Measurements from ENCODE around the gene TNFSF12. TPM values are rescaled to one million over a fixed set of nuclear protein-coding genes. Genes with fewer than 3 reads are reported as not detected.

Gene TNFSF12
- total RNA-seq, 1 experiment from 2014 or later: 8.1 TPM

DNA sequence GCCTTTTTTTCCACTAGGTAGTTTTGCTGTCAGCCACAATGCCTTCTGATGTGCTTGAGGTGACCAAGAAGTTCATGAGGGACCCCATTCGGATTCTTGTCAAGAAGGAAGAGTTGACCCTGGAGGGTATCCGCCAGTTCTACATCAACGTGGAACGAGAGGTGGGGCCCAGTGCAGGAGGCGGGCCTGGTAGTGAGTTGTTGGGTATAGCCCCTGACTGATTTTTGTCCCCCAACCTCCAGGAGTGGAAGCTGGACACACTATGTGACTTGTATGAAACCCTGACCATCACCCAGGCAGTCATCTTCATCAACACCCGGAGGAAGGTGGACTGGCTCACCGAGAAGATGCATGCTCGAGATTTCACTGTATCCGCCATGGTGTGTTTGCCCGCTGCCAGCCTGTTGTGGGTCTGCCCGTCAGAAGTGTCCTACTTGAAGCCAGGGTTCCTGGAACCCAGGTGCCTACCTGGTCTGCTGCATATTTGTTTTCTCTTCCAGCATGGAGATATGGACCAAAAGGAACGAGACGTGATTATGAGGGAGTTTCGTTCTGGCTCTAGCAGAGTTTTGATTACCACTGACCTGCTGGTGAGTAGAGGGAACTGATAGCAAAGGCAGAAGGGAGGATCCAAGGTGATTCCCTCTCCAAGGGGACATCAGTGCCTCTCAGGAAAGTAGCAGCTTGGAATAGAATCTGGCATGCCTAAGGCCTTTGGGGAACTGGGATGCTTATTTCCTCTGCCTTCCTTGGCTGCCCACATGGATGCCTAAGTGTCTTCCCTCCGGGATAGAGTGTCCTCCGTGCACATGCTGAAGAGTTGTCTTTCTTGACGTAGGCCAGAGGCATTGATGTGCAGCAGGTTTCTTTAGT, 28.7 kb downstream of the TNFSF12 start:
- no peak overlapping the region for H3K4me3 Mint-ChIP-seq
- H3K4me1 Mint-ChIP-seq: peaks cover 64% of the 10 kb centered on the region

DNA sequence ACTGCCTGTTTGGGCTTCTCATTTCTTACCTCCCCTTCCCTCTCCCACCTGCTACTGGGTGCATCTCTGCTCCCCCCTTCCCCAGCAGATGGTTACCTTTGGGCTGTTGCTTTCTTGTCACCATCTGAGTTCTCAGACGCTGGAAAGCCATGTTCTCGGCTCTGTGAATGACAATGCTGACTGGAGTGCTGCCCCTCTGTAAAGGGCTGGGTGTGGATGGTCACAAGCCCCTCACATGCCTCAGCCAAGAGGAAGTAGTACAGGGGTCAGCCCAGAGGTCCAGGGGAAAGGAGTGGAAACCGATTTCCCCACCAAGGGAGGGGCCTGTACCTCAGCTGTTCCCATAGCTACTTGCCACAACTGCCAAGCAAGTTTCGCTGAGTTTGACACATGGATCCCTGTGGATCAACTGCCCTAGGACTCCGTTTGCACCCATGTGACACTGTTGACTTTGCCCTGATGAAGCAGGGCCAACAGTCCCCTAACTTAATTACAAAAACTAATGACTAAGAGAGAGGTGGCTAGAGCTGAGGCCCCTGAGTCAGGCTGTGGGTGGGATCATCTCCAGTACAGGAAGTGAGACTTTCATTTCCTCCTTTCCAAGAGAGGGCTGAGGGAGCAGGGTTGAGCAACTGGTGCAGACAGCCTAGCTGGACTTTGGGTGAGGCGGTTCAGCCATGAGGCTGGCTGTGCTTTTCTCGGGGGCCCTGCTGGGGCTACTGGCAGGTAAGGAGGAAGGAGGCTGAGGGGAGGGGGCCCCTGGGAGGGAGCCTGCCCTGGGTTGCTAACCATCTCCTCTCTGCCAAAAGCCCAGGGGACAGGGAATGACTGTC, 30.4 kb downstream of the TNFSF12 start, which contains the start of gene CD68:
Gene CD68, plus strand, starts transcription at position 638 of the 833 bp plus-strand sequence. Its CDS starts 40 bp downstream, at position 678.
- Mint-ChIP-seq H3K27ac (peak within 1 kb of the TSS; percentile 96), H3K4me3 (no peak within 1 kb of the TSS), H3K4me1 (peaks cover 64% of the 10 kb centered on the region), H3K27me3 (ENCODE audit: low read depth) (no peaks in the 10 kb centered on the region), H3K9me3 (no peaks in the 10 kb centered on the region), H3K36me3 (peaks cover 49% of the 10 kb centered on the region)
- POLR2A ChIA-PET: interaction anchor here (0.6 to 2.6 kb wide), 3 partner anchors 11 to 108 kb away, joined by 4 to 17 read pairs (median 12); partner anchors contain the start of genes SOX15, TP53 and WRAP53
- CTCF ChIA-PET: interaction anchor here (0.6 to 4.3 kb wide), 6 partner anchors 8 to 125 kb away, joined by 3 to 36 read pairs (median 7); partner anchors contain the start of genes SOX15, TP53 and WRAP53
- peak; percentile 50 for ATAC-seq
- DNase-seq (ENCODE audit: low spot score): no peak
- TF ChIP-seq, protein P1, sequence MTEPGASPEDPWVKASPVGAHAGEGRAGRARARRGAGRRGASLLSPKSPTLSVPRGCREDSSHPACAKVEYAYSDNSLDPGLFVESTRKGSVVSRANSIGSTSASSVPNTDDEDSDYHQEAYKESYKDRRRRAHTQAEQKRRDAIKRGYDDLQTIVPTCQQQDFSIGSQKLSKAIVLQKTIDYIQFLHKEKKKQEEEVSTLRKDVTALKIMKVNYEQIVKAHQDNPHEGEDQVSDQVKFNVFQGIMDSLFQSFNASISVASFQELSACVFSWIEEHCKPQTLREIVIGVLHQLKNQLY (CRISPR knock-in tag; IDR thresholded peaks at IDR 0.05): no peak
- no peak for TF ChIP-seq SMAD4 (CRISPR knock-in tag; IDR thresholded peaks at IDR 0.05)
- TF ChIP-seq, protein P2, sequence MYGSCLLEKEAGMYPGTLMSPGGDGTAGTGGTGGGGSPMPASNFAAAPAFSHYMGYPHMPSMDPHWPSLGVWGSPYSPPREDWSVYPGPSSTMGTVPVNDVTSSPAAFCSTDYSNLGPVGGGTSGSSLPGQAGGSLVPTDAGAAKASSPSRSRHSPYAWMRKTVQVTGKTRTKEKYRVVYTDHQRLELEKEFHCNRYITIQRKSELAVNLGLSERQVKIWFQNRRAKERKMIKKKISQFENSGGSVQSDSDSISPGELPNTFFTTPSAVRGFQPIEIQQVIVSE (CRISPR knock-in tag; IDR thresholded peaks at IDR 0.05; ENCODE audit: borderline replicate concordance): 0 out of 2 replicates have a peak, but pooled peaks have one; percentile 55
- TF ChIP-seq MXD4 (CRISPR knock-in tag; IDR thresholded peaks at IDR 0.05; ENCODE audit: borderline replicate concordance): no peak
- TF ChIP-seq, protein P3, sequence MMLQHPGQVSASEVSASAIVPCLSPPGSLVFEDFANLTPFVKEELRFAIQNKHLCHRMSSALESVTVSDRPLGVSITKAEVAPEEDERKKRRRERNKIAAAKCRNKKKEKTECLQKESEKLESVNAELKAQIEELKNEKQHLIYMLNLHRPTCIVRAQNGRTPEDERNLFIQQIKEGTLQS (CRISPR knock-in tag; conservative IDR thresholded peaks at IDR 0.05): 0 out of 2 replicates have a peak, but pooled peaks have one; percentile 9
- TF ChIP-seq NR3C1 (CRISPR knock-in tag; conservative IDR thresholded peaks at IDR 0.05; ENCODE audit: low read depth): no peak
- TF ChIP-seq, protein P4, sequence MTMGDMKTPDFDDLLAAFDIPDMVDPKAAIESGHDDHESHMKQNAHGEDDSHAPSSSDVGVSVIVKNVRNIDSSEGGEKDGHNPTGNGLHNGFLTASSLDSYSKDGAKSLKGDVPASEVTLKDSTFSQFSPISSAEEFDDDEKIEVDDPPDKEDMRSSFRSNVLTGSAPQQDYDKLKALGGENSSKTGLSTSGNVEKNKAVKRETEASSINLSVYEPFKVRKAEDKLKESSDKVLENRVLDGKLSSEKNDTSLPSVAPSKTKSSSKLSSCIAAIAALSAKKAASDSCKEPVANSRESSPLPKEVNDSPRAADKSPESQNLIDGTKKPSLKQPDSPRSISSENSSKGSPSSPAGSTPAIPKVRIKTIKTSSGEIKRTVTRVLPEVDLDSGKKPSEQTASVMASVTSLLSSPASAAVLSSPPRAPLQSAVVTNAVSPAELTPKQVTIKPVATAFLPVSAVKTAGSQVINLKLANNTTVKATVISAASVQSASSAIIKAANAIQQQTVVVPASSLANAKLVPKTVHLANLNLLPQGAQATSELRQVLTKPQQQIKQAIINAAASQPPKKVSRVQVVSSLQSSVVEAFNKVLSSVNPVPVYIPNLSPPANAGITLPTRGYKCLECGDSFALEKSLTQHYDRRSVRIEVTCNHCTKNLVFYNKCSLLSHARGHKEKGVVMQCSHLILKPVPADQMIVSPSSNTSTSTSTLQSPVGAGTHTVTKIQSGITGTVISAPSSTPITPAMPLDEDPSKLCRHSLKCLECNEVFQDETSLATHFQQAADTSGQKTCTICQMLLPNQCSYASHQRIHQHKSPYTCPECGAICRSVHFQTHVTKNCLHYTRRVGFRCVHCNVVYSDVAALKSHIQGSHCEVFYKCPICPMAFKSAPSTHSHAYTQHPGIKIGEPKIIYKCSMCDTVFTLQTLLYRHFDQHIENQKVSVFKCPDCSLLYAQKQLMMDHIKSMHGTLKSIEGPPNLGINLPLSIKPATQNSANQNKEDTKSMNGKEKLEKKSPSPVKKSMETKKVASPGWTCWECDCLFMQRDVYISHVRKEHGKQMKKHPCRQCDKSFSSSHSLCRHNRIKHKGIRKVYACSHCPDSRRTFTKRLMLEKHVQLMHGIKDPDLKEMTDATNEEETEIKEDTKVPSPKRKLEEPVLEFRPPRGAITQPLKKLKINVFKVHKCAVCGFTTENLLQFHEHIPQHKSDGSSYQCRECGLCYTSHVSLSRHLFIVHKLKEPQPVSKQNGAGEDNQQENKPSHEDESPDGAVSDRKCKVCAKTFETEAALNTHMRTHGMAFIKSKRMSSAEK (CRISPR knock-in tag; IDR thresholded peaks at IDR 0.05; ENCODE audit: borderline replicate concordance): peak; percentile 91
- TF ChIP-seq ZBTB21 (CRISPR knock-in tag; IDR thresholded peaks at IDR 0.05; ENCODE audit: borderline replicate concordance): 0 out of 2 replicates have a peak, but pooled peaks have one; percentile 60
- TF ChIP-seq, protein P5, sequence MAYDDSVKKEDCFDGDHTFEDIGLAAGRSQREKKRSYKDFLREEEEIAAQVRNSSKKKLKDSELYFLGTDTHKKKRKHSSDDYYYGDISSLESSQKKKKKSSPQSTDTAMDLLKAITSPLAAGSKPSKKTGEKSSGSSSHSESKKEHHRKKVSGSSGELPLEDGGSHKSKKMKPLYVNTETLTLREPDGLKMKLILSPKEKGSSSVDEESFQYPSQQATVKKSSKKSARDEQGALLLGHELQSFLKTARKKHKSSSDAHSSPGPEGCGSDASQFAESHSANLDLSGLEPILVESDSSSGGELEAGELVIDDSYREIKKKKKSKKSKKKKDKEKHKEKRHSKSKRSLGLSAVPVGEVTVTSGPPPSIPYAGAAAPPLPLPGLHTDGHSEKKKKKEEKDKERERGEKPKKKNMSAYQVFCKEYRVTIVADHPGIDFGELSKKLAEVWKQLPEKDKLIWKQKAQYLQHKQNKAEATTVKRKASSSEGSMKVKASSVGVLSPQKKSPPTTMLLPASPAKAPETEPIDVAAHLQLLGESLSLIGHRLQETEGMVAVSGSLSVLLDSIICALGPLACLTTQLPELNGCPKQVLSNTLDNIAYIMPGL (CRISPR knock-in tag; IDR thresholded peaks at IDR 0.05): 0 out of 2 replicates have a peak, but pooled peaks have one; percentile 3
- TF ChIP-seq ZNF671 (CRISPR knock-in tag; IDR thresholded peaks at IDR 0.05): peak; percentile 97
- 0 out of 2 replicates have a peak, but pooled peaks have one; percentile 42 for TF ChIP-seq ZNF138 (CRISPR knock-in tag; conservative IDR thresholded peaks at IDR 0.05)
- TF ChIP-seq, protein P6, sequence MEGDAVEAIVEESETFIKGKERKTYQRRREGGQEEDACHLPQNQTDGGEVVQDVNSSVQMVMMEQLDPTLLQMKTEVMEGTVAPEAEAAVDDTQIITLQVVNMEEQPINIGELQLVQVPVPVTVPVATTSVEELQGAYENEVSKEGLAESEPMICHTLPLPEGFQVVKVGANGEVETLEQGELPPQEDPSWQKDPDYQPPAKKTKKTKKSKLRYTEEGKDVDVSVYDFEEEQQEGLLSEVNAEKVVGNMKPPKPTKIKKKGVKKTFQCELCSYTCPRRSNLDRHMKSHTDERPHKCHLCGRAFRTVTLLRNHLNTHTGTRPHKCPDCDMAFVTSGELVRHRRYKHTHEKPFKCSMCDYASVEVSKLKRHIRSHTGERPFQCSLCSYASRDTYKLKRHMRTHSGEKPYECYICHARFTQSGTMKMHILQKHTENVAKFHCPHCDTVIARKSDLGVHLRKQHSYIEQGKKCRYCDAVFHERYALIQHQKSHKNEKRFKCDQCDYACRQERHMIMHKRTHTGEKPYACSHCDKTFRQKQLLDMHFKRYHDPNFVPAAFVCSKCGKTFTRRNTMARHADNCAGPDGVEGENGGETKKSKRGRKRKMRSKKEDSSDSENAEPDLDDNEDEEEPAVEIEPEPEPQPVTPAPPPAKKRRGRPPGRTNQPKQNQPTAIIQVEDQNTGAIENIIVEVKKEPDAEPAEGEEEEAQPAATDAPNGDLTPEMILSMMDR (IDR thresholded peaks at IDR 0.05): no peak
- TF ChIP-seq, protein P7, sequence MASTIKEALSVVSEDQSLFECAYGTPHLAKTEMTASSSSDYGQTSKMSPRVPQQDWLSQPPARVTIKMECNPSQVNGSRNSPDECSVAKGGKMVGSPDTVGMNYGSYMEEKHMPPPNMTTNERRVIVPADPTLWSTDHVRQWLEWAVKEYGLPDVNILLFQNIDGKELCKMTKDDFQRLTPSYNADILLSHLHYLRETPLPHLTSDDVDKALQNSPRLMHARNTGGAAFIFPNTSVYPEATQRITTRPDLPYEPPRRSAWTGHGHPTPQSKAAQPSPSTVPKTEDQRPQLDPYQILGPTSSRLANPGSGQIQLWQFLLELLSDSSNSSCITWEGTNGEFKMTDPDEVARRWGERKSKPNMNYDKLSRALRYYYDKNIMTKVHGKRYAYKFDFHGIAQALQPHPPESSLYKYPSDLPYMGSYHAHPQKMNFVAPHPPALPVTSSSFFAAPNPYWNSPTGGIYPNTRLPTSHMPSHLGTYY (CRISPR knock-in tag; IDR thresholded peaks at IDR 0.05): peak; percentile 96

More for the DNA sequence above, 28.7 kb downstream of the TNFSF12 start:
- ATAC-seq (no peak), DNase-seq (ENCODE audit: low spot score) (no peak)
- no peaks in the 10 kb centered on the region for H3K9me3 Mint-ChIP-seq
- H3K36me3 Mint-ChIP-seq: peaks cover 59% of the 10 kb centered on the region
- TF ChIP-seq FOXP1 (CRISPR knock-in tag; IDR thresholded peaks at IDR 0.05; ENCODE audit: borderline replicate concordance): no peak
- TF ChIP-seq TEAD4 (CRISPR knock-in tag; IDR thresholded peaks at IDR 0.05): 0 out of 2 replicates have a peak, but pooled peaks have one; percentile 9
- TF ChIP-seq ZBTB21 (CRISPR knock-in tag; IDR thresholded peaks at IDR 0.05; ENCODE audit: borderline replicate concordance): no peak
- no peak for TF ChIP-seq NFATC4 (CRISPR knock-in tag; IDR thresholded peaks at IDR 0.05)
- TF ChIP-seq ESRRA (CRISPR knock-in tag; IDR thresholded peaks at IDR 0.05; ENCODE audit: borderline replicate concordance): no peak
- TF ChIP-seq, protein P1 (CRISPR knock-in tag; IDR thresholded peaks at IDR 0.05): no peak
- H3K27ac Mint-ChIP-seq: peak overlapping the region; percentile 87
- POLR2A ChIA-PET: interaction anchor here (1.1 kb wide), 1 partner anchor 20 kb away, joined by 3 read pairs; no protein-coding TSS in a partner anchor
- CTCF ChIA-PET: interaction anchor here (4.3 kb wide), 1 partner anchor 17 kb away, joined by 17 read pairs; no protein-coding TSS in a partner anchor
- no peaks in the 10 kb centered on the region for H3K27me3 Mint-ChIP-seq (ENCODE audit: low read depth)

Data from WTC11 (cell line).